K562 (cell line): ENCODE measurements around the gene ZNF143. TPM values are rescaled to one million over a fixed set of nuclear protein-coding genes. Genes with fewer than 3 reads are reported as not detected.
A peak's percentile ranks its signal among the peaks of the same experiment; 100 is the strongest.

ENCODE experiments used
- FOXO4 ChIP-seq: fragments of 450-650 bp; formaldehyde crosslinking; IDR thresholded peaks from 2 replicates; pipeline ENCODE4 v1.4.0; 2020; ENCODE audit warnings: mild to moderate bottlenecking, moderate library complexity
- MAX ChIP-seq: sonication (generic); formaldehyde crosslinking; IDR thresholded peaks from 2 replicates; pipeline ENCODE4 v1.9.0; 2022; ENCODE audit warnings: mild to moderate bottlenecking, missing genetic modification reagents
- MGA ChIP-seq: fragments of 450-650 bp; IDR thresholded peaks from 2 replicates; pipeline ENCODE4 v1.6.1; 2016; ENCODE audit warnings: mild to moderate bottlenecking, moderate library complexity
- NKRF ChIP-seq: fragments of 450-650 bp; IDR thresholded peaks from 2 replicates; pipeline ENCODE4 v1.6.1; 2016; ENCODE audit warnings: borderline replicate concordance
- SAP30 ChIP-seq: fragments of 200-600 bp; sonication (generic); IDR thresholded peaks from 2 replicates; pipeline ENCODE4 v1.6.1; 2012; ENCODE audit warnings: borderline replicate concordance, low read depth, mild to moderate bottlenecking, moderate library complexity, low read length, control low read depth, inconsistent platforms; ENCODE audit not compliant: insufficient read depth, poor library complexity, severe bottlenecking
- SMARCE1 ChIP-seq: fragments of 450-650 bp; IDR thresholded peaks from 2 replicates; pipeline ENCODE4 v1.7.1; 2016; ENCODE audit warnings: mild to moderate bottlenecking
- ZFP30 ChIP-seq: fragments of 250-450 bp; sonication (Bioruptor Pico); IDR thresholded peaks from 2 replicates; pipeline ENCODE4 v1.8.0; 2022; ENCODE audit warnings: moderate library complexity, mild to moderate bottlenecking, inconsistent platforms, borderline replicate concordance
- ZFX ChIP-seq: sonication (generic); formaldehyde crosslinking; IDR thresholded peaks from 2 replicates; pipeline ENCODE4 v1.8.0; 2022; ENCODE audit warnings: mild to moderate bottlenecking, missing genetic modification reagents, moderate library complexity
- ZNF644 ChIP-seq: fragments of 200-800 bp; sonication (Bioruptor generic); IDR thresholded peaks from 2 replicates; pipeline ENCODE4 v1.6.1; 2016; ENCODE audit warnings: low read depth, missing genetic modification characterization, missing compliant biosample characterization
- polyA plus RNA-seq, 8 experiments: library from polyadenylated mRNA; depleted of rRNA in 4 of 8; stranded (reverse) in 5 of 8; unstranded in 3 of 8; fragments of >200 nt; fragmentation: Nextera tagmentation in 2 of 8; fragmentation: Illumina TruSeq in 1 of 8; extraction: Ambion mirVana in 2 of 8; extraction: Trizol in 1 of 8; gene quantifications; 2 replicates each; pipeline versions ENCODE4 v1.2.1 to v1.2.3, GENCODE V29; 2011 to 2014; ENCODE audit warnings: inconsistent platforms in 1 of 8, missing spikeins in 1 of 8
- total RNA-seq, 7 experiments: library from RNA; depleted of rRNA in 6 of 7; stranded (reverse); fragments of >200 nt in 6 of 7; fragmentation: Illumina TruSeq in 2 of 7; extraction: Trizol in 2 of 7; gene quantifications; 2 replicates each; pipeline versions ENCODE4 v1.2.1 to v1.2.3, GENCODE V29; 2011 to 2021; ENCODE audit warnings: low replicate concordance in 1 of 7
- TF ChIP-seq, protein P1 (sequence below): fragments of 450-650 bp; formaldehyde crosslinking; IDR thresholded peaks from 2 replicates; pipeline ENCODE4 v1.4.0; 2022; ENCODE audit warnings: mild to moderate bottlenecking, moderate library complexity

The ZNF143 gene
- total and polyA plus RNA-seq, 9 of the 15 experiments (the other 6 are each of a cell fraction or from before 2014, with no cell fraction given), result 18.4 to 58.5 (median 27.1) TPM

DNA sequence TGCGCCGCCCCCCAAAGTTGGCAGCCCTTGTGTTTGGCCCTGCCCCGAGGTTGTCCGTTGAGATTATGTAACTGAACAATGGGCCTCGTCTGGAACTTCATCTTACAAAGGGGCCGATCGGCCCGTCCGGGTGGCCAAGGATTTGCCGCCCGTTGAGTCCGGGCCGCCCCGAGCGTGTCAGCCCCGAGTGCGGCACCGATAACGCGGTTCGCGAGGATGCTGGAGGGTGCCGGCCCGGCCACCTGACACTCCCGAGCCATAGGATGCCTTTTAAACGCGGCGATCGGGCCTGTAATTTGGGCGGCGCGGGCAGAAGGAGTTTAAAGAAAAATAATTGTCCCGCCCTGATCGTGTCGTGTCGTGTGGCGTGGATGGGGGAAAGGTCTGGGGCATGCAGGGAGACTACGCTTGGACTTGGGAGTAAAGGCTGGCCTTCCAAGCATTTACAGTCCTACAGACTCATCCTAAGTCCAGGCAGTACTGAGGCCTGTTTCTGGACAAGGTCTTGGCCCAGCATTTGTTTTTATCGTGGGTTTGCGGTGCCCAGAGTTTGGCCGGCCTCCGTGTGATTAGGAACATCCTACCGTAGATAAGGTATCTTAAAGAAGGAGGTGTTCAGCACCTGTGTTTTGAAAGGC lies 113.9 kb downstream of the ZNF143 start (continued):
- TF ChIP-seq FOXO4 (CRISPR knock-in tag) (no peak), ZFX (CRISPR knock-in tag) (peak; percentile 82), ZFP30 (CRISPR knock-in tag) (no peak), NKRF (0 out of 2 replicates have a peak, but pooled peaks have one; percentile 14), SMARCE1 (no peak), MAX (CRISPR knock-in tag) (0 out of 2 replicates have a peak, but pooled peaks have one; percentile 33), MGA (no peak), ZNF644 (no peak), SAP30 (peak; percentile 4)
- TF ChIP-seq, protein P1, sequence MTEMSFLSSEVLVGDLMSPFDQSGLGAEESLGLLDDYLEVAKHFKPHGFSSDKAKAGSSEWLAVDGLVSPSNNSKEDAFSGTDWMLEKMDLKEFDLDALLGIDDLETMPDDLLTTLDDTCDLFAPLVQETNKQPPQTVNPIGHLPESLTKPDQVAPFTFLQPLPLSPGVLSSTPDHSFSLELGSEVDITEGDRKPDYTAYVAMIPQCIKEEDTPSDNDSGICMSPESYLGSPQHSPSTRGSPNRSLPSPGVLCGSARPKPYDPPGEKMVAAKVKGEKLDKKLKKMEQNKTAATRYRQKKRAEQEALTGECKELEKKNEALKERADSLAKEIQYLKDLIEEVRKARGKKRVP (CRISPR knock-in tag), result no peak
